Upper lobe of right lung (tissue), 1 donor: Measurements from ENCODE around the gene IRAK2. TPM values are rescaled to one million over a fixed set of nuclear protein-coding genes. Genes with fewer than 3 reads are reported as not detected.
A peak's percentile ranks its signal among the peaks of the same experiment; 100 is the strongest.

ENCODE experiments used
- ATAC-seq: fragments of 200-7000 bp; cut with Tn5 transposase; one replicate; pipeline ENCODE4 v1.9.1; 2020; ENCODE audit warnings: mild to moderate bottlenecking, moderate library complexity
- DNase-seq: peaks from one replicate; pipeline ENCODE4 v3.0.0-alpha.2; 2020
- H3K27ac ChIP-seq: fragments of 200-600 bp; one replicate; pipeline ENCODE4 v1.8.0; 2022
- H3K27me3 ChIP-seq: fragments of 200-600 bp; one replicate; pipeline ENCODE4 v1.8.0; 2022; ENCODE audit warnings: mild to moderate bottlenecking
- H3K36me3 ChIP-seq: fragments of 200-600 bp; one replicate; pipeline ENCODE4 v1.8.0; 2022
- H3K4me1 ChIP-seq: fragments of 200-600 bp; one replicate; pipeline ENCODE4 v1.8.0; 2022
- H3K4me3 ChIP-seq: fragments of 200-600 bp; one replicate; pipeline ENCODE4 v1.8.0; 2022; ENCODE audit warnings: mild to moderate bottlenecking
- H3K9me3 ChIP-seq: fragments of 200-600 bp; one replicate; pipeline ENCODE4 v1.8.0; 2022
- CTCF ChIP-seq: fragments of 200-600 bp; IDR thresholded peaks from one replicate; pipeline ENCODE4 v1.8.0; 2022; ENCODE audit warnings: antibody characterized with exemption
- intact Hi-C: fragments of 100-400 bp; cut with DNase I; formaldehyde crosslinking; loops from one replicate; pipeline ENCODE4 v1.11.0; 2022
- total RNA-seq: library from RNA; stranded (reverse); fragmentation: NEBNext Ultra II Directional; extraction: Animal tissue kit (Norgen Biotek cat#: 25700); gene quantifications from one replicate; pipeline ENCODE4 v1.2.1, GENCODE V29; 2021
- donor health status: DM: no; HTN: yes; CAD: no; lungs with severe emphysema.

The IRAK2 gene
- total RNA-seq, 1 donor from 2014 or later, result 5.2 TPM

GRCh38 chr3:10142707-10143560 is 21.8 kb upstream of the IRAK2 start:
- H3K9me3 ChIP-seq, result no peaks in the 10 kb centered on the region
- no peak overlapping the region for H3K27ac ChIP-seq
- H3K4me1 ChIP-seq, result peaks cover 26% of the 10 kb centered on the region
- TF ChIP-seq CTCF, result no peak
- H3K4me3 ChIP-seq, result peak overlapping the region; percentile 83
- no peaks in the 10 kb centered on the region for H3K27me3 ChIP-seq
- H3K36me3 ChIP-seq, result peaks cover 17% of the 10 kb centered on the region
- intact Hi-C loops, result no loop called here
- ATAC-seq (no peak), DNase-seq (no peak)

GRCh38 chr3:10145685-10146084 is 19.0 kb upstream of the IRAK2 start:
- TF ChIP-seq CTCF, result no peak
- no peak overlapping the region for H3K27ac ChIP-seq
- intact Hi-C loops, result no loop called here
- H3K4me1 ChIP-seq, result peaks cover 26% of the 10 kb centered on the region
- ATAC-seq, result no peak
- peaks cover 41% of the 10 kb centered on the region for H3K36me3 ChIP-seq
- DNase-seq, result no peak
- no peaks in the 10 kb centered on the region for H3K9me3 ChIP-seq
- H3K4me3 ChIP-seq, result no peak overlapping the region
- no peaks in the 10 kb centered on the region for H3K27me3 ChIP-seq

- Histone ChIP-seq H3K9me3 (no peaks in the 10 kb centered on the region), H3K27ac (no peak overlapping the region), H3K27me3 (no peaks in the 10 kb centered on the region), H3K4me3 (no peak overlapping the region), H3K4me1 (peaks cover 14% of the 10 kb centered on the region), H3K36me3 (peaks cover 76% of the 10 kb centered on the region)
- peak; percentile 79 for ATAC-seq
- no peak for TF ChIP-seq CTCF
- intact Hi-C loops, result no loop called here
- no peak for DNase-seq
Observed at GRCh38 chr3:10149226-10149625, 15.5 kb upstream of the IRAK2 start.

GRCh38 chr3:10150987-10151386 is 13.7 kb upstream of the IRAK2 start:
- no peak for DNase-seq
- Histone ChIP-seq H3K36me3 (peaks cover 82% of the 10 kb centered on the region), H3K4me3 (no peak overlapping the region), H3K27ac (no peak overlapping the region), H3K27me3 (no peaks in the 10 kb centered on the region), H3K9me3 (no peaks in the 10 kb centered on the region), H3K4me1 (no peaks in the 10 kb centered on the region)
- TF ChIP-seq CTCF, result no peak
- intact Hi-C loops, result no loop called here
- ATAC-seq, result no peak

GRCh38 chr3:10154335-10155122 is 10.2 kb upstream of the IRAK2 start:
- H3K27me3 ChIP-seq, result no peaks in the 10 kb centered on the region
- H3K9me3 ChIP-seq, result no peaks in the 10 kb centered on the region
- H3K36me3 ChIP-seq, result peaks cover 53% of the 10 kb centered on the region
- H3K4me1 ChIP-seq, result no peaks in the 10 kb centered on the region
- DNase-seq (no peak), ATAC-seq (no peak)
- no peak overlapping the region for H3K27ac ChIP-seq
- no peak for TF ChIP-seq CTCF
- intact Hi-C loops, result no loop called here
- H3K4me3 ChIP-seq, result no peak overlapping the region
